IPS-18c (cell line): ENCODE measurements around the gene STK31.
"Not testable (repeated sequence)": the region's sequence is repeated elsewhere in the genome, so short reads cannot be mapped to it uniquely, and the experiment has no call there.

Experiments used
- H3K4me3 ChIP-seq: 2 replicates; pipeline ENCODE4 v1.7.0; 2013; ENCODE audit warnings: low read depth, mild to moderate bottlenecking, low read length, moderate library complexity; ENCODE audit not compliant: insufficient read depth
- H3K9me3 ChIP-seq: one replicate; pipeline ENCODE4 v1.6.1; 2013; ENCODE audit warnings: mild to moderate bottlenecking, low read length, moderate library complexity; ENCODE audit not compliant: control insufficient read depth, insufficient read depth

The STK31 gene

GRCh38 chr7:23765943-23766342 lies 55.9 kb downstream of the STK31 start:
- Histone ChIP-seq H3K4me3 (no peak overlapping the region), H3K9me3 (no peaks in the 10 kb centered on the region)

- H3K9me3 ChIP-seq: no peaks in the 10 kb centered on the region
Observed at GRCh38 chr7:23767514-23767913, 57.5 kb downstream of the STK31 start.

GRCh38 chr7:23768022-23768421 lies 58.0 kb downstream of the STK31 start:
- Histone ChIP-seq H3K4me3 (no peak overlapping the region), H3K9me3 (no peaks in the 10 kb centered on the region)

More at GRCh38 chr7:23767514-23767913, 57.5 kb downstream of the STK31 start:
- no peak overlapping the region for H3K4me3 ChIP-seq

DNA sequence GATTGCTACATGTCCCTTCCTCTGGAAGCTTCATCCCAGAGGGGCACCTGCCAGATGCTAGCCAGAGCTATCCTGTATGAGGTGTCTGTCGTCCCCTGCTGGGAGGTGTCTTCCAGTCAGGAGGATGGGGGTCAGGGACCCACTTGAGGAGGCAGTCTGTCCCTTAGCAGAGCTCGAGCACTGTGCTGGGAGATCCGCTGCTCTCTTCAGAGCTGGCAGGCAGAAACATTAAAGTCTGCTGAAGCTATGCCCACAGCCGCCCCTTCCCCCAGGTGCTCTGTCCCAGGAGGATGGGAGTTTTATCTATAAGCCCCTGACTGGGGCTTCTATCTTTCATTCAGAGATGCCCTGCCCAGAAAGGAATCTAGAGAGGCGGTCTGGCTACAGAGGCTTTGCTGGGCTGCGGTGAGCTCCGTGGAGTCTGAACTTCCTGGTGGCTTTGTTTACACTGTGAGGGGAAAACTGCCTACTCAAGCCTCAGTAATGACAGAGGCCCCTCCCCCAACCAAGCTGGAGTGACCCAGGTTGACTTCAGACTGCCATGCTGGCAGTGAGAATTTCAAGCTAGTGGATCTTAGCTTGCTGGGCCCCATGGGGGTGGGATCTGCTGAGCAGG lies 69.3 kb downstream of the STK31 start:
- not testable (repeated sequence) for H3K4me3 ChIP-seq, H3K9me3 ChIP-seq

- H3K9me3 ChIP-seq: no peaks in the 10 kb centered on the region
- no peak overlapping the region for H3K4me3 ChIP-seq
Observed at GRCh38 chr7:23783115-23783514, 73.1 kb downstream of the STK31 start.

DNA sequence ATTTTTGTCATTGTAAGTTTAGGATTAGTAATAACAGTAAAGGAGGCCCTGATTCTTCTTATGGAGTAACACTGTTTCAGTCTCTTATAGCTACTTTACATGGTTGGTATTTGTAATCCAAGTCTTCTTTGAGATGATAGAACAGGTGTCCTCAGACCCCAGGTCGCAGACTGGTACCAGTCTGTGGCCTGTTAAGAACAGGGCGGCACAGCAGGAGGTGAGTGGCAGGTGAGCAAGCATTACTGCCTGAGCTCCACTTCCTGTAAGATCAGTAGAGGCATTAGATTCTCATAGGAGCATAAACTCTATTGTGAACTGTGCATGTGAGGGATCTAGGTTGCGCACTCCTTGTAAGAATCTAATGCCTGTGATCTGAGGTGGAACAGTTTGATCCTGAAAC lies 77.3 kb downstream of the STK31 start:
- Histone ChIP-seq H3K9me3 (no peaks in the 10 kb centered on the region), H3K4me3 (no peak overlapping the region)

DNA sequence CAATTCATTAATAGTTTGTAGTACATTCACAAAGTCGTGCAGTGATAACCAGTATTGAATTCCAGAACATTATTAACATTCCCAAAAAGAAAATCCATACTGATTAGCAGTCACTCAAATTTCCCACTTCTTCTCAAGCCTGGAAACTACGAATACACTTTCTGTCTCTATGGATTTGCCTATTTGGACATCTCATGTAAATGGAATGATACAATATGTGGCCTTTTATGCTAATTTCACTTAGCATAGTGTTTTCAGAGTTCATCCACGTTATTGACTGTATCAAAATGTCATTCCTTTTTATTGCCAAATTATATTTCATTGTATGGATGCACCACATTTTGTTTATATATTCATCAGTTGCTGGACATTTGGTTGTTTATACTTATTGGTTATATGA lies 78.8 kb downstream of the STK31 start:
- H3K4me3 ChIP-seq: no peak overlapping the region
- no peaks in the 10 kb centered on the region for H3K9me3 ChIP-seq

DNA sequence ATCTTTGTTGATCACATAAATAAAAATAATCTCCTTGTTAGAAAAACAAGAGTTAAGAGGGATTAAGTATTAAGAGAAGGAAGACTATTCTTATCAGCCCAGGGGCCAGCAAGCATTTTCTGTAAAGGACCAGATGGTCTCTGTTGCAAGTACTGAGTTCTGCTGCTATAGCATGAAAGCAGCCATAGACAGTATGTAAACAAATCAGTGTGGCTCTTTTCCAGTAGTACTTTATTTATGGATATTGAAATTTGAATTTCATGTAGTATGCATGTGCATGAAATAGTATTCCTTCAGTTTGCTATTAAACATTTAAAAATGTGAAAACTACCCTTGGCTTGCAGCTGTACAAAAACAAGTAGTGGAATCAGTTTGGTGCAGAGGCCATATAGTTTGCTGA lies 81.7 kb downstream of the STK31 start:
- peaks cover 11% of the 10 kb centered on the region for H3K9me3 ChIP-seq

DNA sequence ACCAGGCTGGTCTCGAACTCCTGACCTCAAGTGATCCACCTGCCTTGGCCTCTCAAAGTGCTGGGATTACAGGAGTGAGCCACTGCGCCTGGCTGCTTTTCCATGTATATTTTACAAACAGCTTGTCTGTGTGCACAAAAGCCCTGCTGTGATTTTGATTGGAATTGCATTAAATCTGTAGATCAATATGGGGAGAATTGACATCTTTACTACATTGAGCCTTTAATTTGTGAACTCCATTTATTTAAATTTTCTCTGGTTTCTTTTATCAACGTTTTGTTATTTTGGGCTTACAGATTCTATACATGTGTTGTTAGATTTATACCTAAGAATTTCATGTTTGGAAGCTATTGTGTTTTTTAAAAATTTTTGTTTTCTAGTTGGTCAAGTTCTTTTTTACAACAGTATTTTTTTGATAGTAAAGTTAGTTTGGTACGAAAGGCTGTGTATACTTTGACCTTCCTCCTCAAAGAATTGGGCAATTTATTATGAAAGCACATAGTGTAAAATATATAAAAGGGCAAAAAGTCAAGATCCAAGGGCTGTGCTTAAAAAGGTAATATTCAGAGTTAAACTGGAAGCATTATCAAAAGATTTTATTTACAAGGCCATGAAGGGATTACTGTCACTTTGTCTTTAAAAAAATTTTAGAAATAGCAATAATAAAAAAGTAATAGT lies 92.8 kb downstream of the STK31 start:
- H3K4me3 ChIP-seq: no peak overlapping the region
- no peaks in the 10 kb centered on the region for H3K9me3 ChIP-seq

More for the DNA sequence above, 81.7 kb downstream of the STK31 start:
- no peak overlapping the region for H3K4me3 ChIP-seq

DNA sequence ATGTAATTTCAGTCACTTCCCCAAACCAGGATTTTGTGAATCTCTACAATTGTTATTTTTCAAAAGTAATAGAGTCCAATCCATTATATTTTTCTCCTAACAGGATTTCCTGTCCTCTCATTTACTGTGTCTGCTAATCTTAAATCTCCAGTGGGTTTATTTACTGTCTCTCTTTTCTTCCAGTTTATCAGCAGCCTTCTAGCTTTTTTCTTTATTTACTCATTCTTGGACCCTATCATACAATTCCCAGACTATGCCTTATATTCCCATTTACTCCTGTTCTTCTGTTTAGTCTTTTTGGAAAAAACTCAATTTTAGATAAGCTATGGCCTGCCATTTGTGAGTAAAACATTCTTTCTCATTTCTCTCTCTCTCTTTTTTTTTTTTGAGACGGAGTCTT lies 94.7 kb downstream of the STK31 start:
- H3K4me3 ChIP-seq: no peak overlapping the region
- no peaks in the 10 kb centered on the region for H3K9me3 ChIP-seq

GRCh38 chr7:23808421-23808820 lies 98.4 kb downstream of the STK31 start:
- no peaks in the 10 kb centered on the region for H3K9me3 ChIP-seq
- no peak overlapping the region for H3K4me3 ChIP-seq

GRCh38 chr7:23810099-23810498 lies 100.1 kb downstream of the STK31 start:
- Histone ChIP-seq H3K4me3 (no peak overlapping the region), H3K9me3 (no peaks in the 10 kb centered on the region)

DNA sequence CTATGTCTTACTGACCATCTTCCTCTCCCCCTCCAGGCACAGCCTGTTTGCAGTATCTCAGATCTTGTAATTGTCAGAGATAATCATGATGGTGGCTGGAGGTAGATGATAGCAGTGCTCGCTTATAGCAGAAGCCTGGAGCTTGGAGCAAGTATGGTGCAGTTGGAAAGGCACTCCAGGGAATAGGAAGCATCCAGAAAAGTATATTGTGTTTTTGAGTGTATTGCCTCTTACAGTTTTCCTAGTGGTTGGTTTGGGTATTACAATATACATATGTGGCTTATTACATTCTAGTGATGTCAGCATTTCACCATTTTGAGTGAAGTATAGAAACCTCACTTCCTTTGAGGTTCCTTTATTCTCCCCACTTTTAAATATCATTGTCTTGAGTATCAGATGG lies 101.5 kb downstream of the STK31 start:
- no peak overlapping the region for H3K4me3 ChIP-seq
- no peaks in the 10 kb centered on the region for H3K9me3 ChIP-seq

DNA sequence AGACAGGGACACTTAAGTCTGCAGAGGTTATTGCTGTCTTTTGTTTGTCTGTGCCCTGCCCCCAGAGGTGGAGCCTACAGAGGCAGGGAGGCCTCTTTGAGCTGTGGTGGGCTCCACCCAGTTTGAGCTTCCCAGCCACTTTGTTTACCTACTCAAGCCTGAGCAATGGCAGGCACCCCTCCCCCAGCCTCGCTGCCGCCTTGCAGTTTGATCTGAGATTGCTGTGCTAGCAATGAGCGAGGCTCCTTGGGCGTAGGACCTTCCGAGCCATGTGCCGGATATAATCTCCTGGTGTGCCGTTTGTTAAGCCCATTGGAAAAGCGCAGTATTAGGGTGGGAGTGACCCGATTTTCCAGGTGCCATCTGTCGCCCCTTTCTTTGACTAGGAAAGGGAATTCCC lies 118.1 kb downstream of the STK31 start:
- not testable (repeated sequence) for H3K4me3 ChIP-seq, H3K9me3 ChIP-seq

DNA sequence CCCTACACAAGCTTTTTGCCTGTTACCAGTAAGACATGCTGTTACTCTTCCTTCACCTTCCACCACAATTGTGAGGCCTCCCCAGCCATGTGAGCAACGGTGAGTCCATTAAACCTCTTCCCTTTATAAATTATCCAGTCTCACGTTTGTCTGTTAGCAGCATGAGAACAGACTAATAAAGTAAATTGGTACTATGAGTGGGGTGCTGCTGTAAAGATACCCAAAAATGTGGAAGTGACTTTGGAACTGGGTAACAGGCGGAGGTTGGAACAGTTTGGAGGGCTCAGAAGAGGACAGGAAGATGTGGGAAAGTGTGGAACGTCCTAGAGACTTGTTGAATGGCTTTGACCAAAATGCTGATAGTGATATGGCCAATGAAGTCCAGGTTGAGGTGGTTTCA lies 122.7 kb downstream of the STK31 start:
- not testable (repeated sequence) for H3K9me3 ChIP-seq, H3K4me3 ChIP-seq

- H3K9me3 ChIP-seq: peaks cover 4% of the 10 kb centered on the region
Observed at GRCh38 chr7:23833405-23833804, 123.4 kb downstream of the STK31 start.

DNA sequence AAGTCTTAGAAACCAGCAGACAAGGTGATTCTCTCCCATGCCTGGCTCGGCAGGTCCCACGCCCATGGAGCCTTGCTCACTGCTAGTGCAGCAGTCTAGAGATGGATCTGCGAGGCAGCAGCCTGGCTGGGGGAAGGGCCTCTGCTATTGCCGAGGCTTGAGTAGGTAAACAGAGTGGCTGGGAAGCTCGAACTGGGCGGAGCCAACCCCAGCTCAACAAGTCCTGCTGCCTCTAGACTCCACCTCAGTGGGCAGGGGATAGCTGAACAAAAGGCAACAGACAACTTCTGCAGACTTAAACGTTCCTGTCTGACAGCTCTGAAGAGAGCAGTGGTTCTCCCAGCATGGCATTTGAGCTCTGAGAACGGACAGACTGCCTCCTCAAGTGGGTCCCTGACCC lies 134.8 kb downstream of the STK31 start:
- H3K4me3 ChIP-seq, H3K9me3 ChIP-seq: not testable (repeated sequence)

More at GRCh38 chr7:23833405-23833804, 123.4 kb downstream of the STK31 start:
- no peak overlapping the region for H3K4me3 ChIP-seq

- Histone ChIP-seq H3K9me3 (peaks cover 5% of the 10 kb centered on the region), H3K4me3 (no peak overlapping the region)
Observed at GRCh38 chr7:23852135-23852534, 142.1 kb downstream of the STK31 start.

DNA sequence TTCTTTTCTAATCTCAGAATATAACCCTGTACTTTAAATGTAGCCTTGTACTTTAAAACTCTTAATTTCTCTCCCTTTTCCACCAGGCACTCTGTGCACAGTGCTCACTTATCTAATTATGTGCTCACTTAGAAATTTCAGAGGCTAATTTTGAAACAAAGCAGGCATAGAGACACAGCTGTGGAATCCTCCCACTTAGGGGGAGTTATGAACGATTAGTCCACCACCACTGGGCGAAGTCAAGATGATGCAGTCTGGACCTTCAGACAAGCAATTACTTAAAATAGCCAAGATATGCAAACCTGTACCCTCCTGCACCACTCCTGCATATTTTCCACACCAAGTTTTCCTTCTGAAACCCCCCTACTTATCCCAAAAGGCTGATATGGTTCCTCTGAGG lies 143.0 kb downstream of the STK31 start:
- H3K9me3 ChIP-seq: peaks cover 5% of the 10 kb centered on the region

More for the DNA sequence above, 143.0 kb downstream of the STK31 start:
- H3K4me3 ChIP-seq: no peak overlapping the region
